ENCODE measurements around the gene SPRY1. TPM values are rescaled to one million over a fixed set of nuclear protein-coding genes. Genes with fewer than 3 reads are reported as not detected.

The SPRY1 gene
- total and polyA plus RNA-seq, 9 of the 15 experiments (the other 6 are each of a cell fraction or from before 2014, with no cell fraction given), result 0.18 to 1.9 (median 0.45) TPM; not detected in 1

DNA sequence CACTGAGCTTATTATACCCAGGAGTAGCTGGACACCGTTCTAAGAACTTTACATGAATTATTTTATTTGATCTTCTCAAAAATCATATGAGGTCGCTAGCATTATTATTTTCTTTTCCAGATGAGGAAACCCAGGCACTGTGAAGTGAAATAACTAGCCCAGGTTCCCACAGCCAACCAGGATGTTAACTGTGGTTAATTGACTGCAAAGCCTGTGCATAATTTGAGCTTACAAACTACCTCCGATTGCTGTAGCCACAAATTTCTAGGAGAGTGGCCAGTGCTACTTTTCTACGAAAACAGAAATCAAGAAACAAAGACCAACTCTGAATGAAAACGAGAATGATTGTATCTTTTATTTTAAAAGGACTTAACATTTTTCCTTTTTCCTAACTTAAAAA is 27.2 kb downstream of the SPRY1 start (continued):
- no peak for TF ChIP-seq CEBPG (CRISPR knock-in tag; IDR thresholded peaks at IDR 0.05)
- TF ChIP-seq CEBPG (tag; conservative IDR thresholded peaks at IDR 0.05 in 1 of 2, IDR thresholded peaks at IDR 0.05 in 1 of 2), result no peak
- TF ChIP-seq ZNF212 (CRISPR knock-in tag; IDR thresholded peaks at IDR 0.05), result no peak
- no peak for TF ChIP-seq NCOA4 (IDR thresholded peaks at IDR 0.05; ENCODE audit: partially characterized antibody)
- TF ChIP-seq POLR3A (IDR thresholded peaks at IDR 0.05; ENCODE audit: borderline replicate concordance, extremely low read depth, insufficient read depth, insufficient read length), result no peak
- TF ChIP-seq, protein P1, sequence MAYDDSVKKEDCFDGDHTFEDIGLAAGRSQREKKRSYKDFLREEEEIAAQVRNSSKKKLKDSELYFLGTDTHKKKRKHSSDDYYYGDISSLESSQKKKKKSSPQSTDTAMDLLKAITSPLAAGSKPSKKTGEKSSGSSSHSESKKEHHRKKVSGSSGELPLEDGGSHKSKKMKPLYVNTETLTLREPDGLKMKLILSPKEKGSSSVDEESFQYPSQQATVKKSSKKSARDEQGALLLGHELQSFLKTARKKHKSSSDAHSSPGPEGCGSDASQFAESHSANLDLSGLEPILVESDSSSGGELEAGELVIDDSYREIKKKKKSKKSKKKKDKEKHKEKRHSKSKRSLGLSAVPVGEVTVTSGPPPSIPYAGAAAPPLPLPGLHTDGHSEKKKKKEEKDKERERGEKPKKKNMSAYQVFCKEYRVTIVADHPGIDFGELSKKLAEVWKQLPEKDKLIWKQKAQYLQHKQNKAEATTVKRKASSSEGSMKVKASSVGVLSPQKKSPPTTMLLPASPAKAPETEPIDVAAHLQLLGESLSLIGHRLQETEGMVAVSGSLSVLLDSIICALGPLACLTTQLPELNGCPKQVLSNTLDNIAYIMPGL (CRISPR knock-in tag; IDR thresholded peaks at IDR 0.05), result no peak
- TF ChIP-seq KDM2B (CRISPR knock-in tag; IDR thresholded peaks at IDR 0.05), result no peak
- TF ChIP-seq, protein P2, sequence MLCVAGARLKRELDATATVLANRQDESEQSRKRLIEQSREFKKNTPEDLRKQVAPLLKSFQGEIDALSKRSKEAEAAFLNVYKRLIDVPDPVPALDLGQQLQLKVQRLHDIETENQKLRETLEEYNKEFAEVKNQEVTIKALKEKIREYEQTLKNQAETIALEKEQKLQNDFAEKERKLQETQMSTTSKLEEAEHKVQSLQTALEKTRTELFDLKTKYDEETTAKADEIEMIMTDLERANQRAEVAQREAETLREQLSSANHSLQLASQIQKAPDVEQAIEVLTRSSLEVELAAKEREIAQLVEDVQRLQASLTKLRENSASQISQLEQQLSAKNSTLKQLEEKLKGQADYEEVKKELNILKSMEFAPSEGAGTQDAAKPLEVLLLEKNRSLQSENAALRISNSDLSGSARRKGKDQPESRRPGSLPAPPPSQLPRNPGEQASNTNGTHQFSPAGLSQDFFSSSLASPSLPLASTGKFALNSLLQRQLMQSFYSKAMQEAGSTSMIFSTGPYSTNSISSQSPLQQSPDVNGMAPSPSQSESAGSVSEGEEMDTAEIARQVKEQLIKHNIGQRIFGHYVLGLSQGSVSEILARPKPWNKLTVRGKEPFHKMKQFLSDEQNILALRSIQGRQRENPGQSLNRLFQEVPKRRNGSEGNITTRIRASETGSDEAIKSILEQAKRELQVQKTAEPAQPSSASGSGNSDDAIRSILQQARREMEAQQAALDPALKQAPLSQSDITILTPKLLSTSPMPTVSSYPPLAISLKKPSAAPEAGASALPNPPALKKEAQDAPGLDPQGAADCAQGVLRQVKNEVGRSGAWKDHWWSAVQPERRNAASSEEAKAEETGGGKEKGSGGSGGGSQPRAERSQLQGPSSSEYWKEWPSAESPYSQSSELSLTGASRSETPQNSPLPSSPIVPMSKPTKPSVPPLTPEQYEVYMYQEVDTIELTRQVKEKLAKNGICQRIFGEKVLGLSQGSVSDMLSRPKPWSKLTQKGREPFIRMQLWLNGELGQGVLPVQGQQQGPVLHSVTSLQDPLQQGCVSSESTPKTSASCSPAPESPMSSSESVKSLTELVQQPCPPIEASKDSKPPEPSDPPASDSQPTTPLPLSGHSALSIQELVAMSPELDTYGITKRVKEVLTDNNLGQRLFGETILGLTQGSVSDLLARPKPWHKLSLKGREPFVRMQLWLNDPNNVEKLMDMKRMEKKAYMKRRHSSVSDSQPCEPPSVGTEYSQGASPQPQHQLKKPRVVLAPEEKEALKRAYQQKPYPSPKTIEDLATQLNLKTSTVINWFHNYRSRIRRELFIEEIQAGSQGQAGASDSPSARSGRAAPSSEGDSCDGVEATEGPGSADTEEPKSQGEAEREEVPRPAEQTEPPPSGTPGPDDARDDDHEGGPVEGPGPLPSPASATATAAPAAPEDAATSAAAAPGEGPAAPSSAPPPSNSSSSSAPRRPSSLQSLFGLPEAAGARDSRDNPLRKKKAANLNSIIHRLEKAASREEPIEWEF (CRISPR knock-in tag; IDR thresholded peaks at IDR 0.05), result no peak
- TF ChIP-seq ZNF764 (CRISPR knock-in tag; IDR thresholded peaks at IDR 0.05; ENCODE audit: low read depth), result no peak
- TF ChIP-seq CBFA2T2 (conservative IDR thresholded peaks at IDR 0.05), result no peak
- TF ChIP-seq LARP7 (IDR thresholded peaks at IDR 0.05), result no peak

Data from K562 (cell line).